ENCODE data around the gene ACRBP. TPM values are rescaled to one million over a fixed set of nuclear protein-coding genes. Genes with fewer than 3 reads are reported as not detected.
"Not testable (repeated sequence)": the region's sequence is repeated elsewhere in the genome, so short reads cannot be mapped to it uniquely, and the experiment has no call there.

Gene ACRBP
- total RNA-seq, 4 donors from 2014 or later: 0.27 to 0.71 (median 0.65) TPM; not detected in 1

GRCh38 chr12:6602526-6602925 is 44.7 kb downstream of the ACRBP start:
- ATAC-seq (no peak), DNase-seq (no peak)
- in situ Hi-C loops (cut with MboI; ENCODE audit: low sequenced_read_pairs in 4 of 4) (no loop called here), intact Hi-C loops (cut with DNase I; ENCODE audit: low total_unique reads) (no loop called here)
- Histone ChIP-seq H3K27ac (peak overlapping the region in 3 of 4 donors; percentile 27 to 98 (median 96)), H3K4me1 (peaks cover 37 to 39% of the 10 kb centered on the region in 2 donors), H3K9me3 (no peaks in the 10 kb centered on the region), H3K36me3 (peaks cover 7 to 46% of the 10 kb centered on the region in 2 donors), H3K27me3 (no peaks in the 10 kb centered on the region), H3K4me3 (no peak overlapping the region)
- TF ChIP-seq POLR2A (IDR thresholded peaks at IDR 0.05): no peak
- TF ChIP-seq CTCF (IDR thresholded peaks at IDR 0.05 in 4 of 5, conservative IDR thresholded peaks at IDR 0.05 in 1 of 5): no peak

- peaks cover 15 to 100% of the 10 kb centered on the region in 2 donors for H3K36me3 ChIP-seq
- H3K27me3 ChIP-seq; DNase-seq; intact Hi-C loops (cut with DNase I; ENCODE audit: low total_unique reads); in situ Hi-C loops (cut with MboI; ENCODE audit: low sequenced_read_pairs in 4 of 4); H3K27ac ChIP-seq; ATAC-seq; H3K4me1 ChIP-seq; H3K4me3 ChIP-seq; H3K9me3 ChIP-seq: not testable (repeated sequence)
Observed at GRCh38 chr12:6595673-6596072, 51.6 kb downstream of the ACRBP start.

- in situ Hi-C loops (cut with MboI; ENCODE audit: low sequenced_read_pairs in 4 of 4) (no loop called here), intact Hi-C loops (cut with DNase I; ENCODE audit: low total_unique reads) (no loop called here)
- H3K27me3 ChIP-seq: no peaks in the 10 kb centered on the region
- no peak for TF ChIP-seq POLR2A (IDR thresholded peaks at IDR 0.05)
- no peak for TF ChIP-seq CTCF (IDR thresholded peaks at IDR 0.05 in 4 of 5, conservative IDR thresholded peaks at IDR 0.05 in 1 of 5)
- no peak overlapping the region for H3K27ac ChIP-seq
- no peaks in the 10 kb centered on the region for H3K9me3 ChIP-seq
- H3K36me3 ChIP-seq: peaks cover 17 to 98% of the 10 kb centered on the region in 2 donors
- no peaks in the 10 kb centered on the region for H3K4me1 ChIP-seq
- no peak for ATAC-seq
- DNase-seq: no peak
- no peak overlapping the region for H3K4me3 ChIP-seq
Observed at GRCh38 chr12:6592087-6592486, 55.1 kb downstream of the ACRBP start.

Other genes with a start within 250 kb of the ACRBP start
- gene CD27, start 202.5 kb downstream of the ACRBP start, total RNA-seq: under 1 TPM in 1 of 4 donors, not detected in 3; 0.55 TPM
- 1 to 10 TPM; 3.8 to 8.6 (median 5.8) TPM for gene TAPBPL, start 195.4 kb downstream of the ACRBP start, total RNA-seq
- gene VAMP1, start 176.8 kb downstream of the ACRBP start, total RNA-seq: 1 to 10 TPM; 1.1 to 2.0 (median 1.4) TPM
- gene MRPL51, start 154.2 kb downstream of the ACRBP start, total RNA-seq: 100 to 1,000 TPM in 3 of 4 donors, 10 to 100 TPM in 1; 76.6 to 147 (median 124) TPM
- gene NCAPD2, start 153.3 kb downstream of the ACRBP start, total RNA-seq: 100 to 1,000 TPM in 1 of 4 donors, 10 to 100 TPM in 3; 12.3 to 250 (median 13.3) TPM
- gene GAPDH, start 112.9 kb downstream of the ACRBP start, total RNA-seq: over 10,000 TPM; 11,241 to 15,891 (median 13,472) TPM
- 10 to 100 TPM in 1 of 4 donors, 1 to 10 TPM in 3; 6.8 to 10.5 (median 8.3) TPM for gene IFFO1, start 91.4 kb downstream of the ACRBP start, total RNA-seq
- 10 to 100 TPM; 25.7 to 63.3 (median 45.3) TPM for gene NOP2, start 79.1 kb downstream of the ACRBP start, total RNA-seq
- 100 to 1,000 TPM; 128 to 173 (median 148) TPM for gene CHD4, start 40.1 kb downstream of the ACRBP start, total RNA-seq
- gene LPAR5, start 11.5 kb downstream of the ACRBP start, total RNA-seq: under 1 TPM; 0.17 to 0.75 (median 0.47) TPM
- gene ING4, start 15.7 kb upstream of the ACRBP start, total RNA-seq: 10 to 100 TPM; 12.8 to 28.9 (median 19.7) TPM
- 10 to 100 TPM; 22.4 to 35.3 (median 27.9) TPM for gene ZNF384, start 41.9 kb upstream of the ACRBP start, total RNA-seq
- not detected for gene PIANP, start 53.4 kb upstream of the ACRBP start, total RNA-seq
- 100 to 1,000 TPM in 2 of 4 donors, 10 to 100 TPM in 2; 82.0 to 132 (median 99.0) TPM for gene COPS7A, start 76.6 kb upstream of the ACRBP start, total RNA-seq
- 100 to 1,000 TPM; 105 to 181 (median 165) TPM for gene MLF2, start 105.7 kb upstream of the ACRBP start, total RNA-seq
- 10 to 100 TPM; 15.0 to 40.4 (median 31.5) TPM for gene PTMS, start 118.9 kb upstream of the ACRBP start, total RNA-seq
- not detected for gene LAG3, start 125.1 kb upstream of the ACRBP start, total RNA-seq
- 10 to 100 TPM in 1 of 4 donors, 1 to 10 TPM in 3; 1.8 to 12.9 (median 3.8) TPM for gene CD4, start 142.1 kb upstream of the ACRBP start, total RNA-seq
- gene GPR162, start 174.4 kb upstream of the ACRBP start, total RNA-seq: under 1 TPM in 3 of 4 donors, not detected in 1; 0.16 to 0.31 (median 0.20) TPM
- 1 to 10 TPM in 3 of 4 donors, under 1 TPM in 1; 0.66 to 4.7 (median 1.5) TPM for gene P3H3, start 181.0 kb upstream of the ACRBP start, total RNA-seq
- gene GNB3, start 193.5 kb upstream of the ACRBP start, total RNA-seq: not detected
- 1 to 10 TPM in 1 of 4 donors, under 1 TPM in 3; 0.25 to 4.4 (median 0.65) TPM for gene CDCA3, start 203.9 kb upstream of the ACRBP start, total RNA-seq
- 100 to 1,000 TPM in 1 of 4 donors, 10 to 100 TPM in 3; 66.4 to 120 (median 74.1) TPM for gene USP5, start 204.7 kb upstream of the ACRBP start, total RNA-seq
- 100 to 1,000 TPM; 500 to 741 (median 604) TPM for gene TPI1, start 220.1 kb upstream of the ACRBP start, total RNA-seq
- gene SPSB2, start 225.9 kb upstream of the ACRBP start, total RNA-seq: 10 to 100 TPM in 1 of 4 donors, 1 to 10 TPM in 3; 4.6 to 10.0 (median 5.0) TPM